GM21515 (cell line): Measurements from ENCODE around the gene ZBTB8OS.
"Not testable (repeated sequence)": the region's sequence is repeated elsewhere in the genome, so short reads cannot be mapped to it uniquely, and the experiment has no call there.

Experiments used
- ATAC-seq: cut with Tn5 transposase; IDR thresholded peaks from one replicate; pipeline ENCODE4 v1.9.1; 2021; ENCODE audit not compliant: unreplicated experiment

ZBTB8OS gene

DNA sequence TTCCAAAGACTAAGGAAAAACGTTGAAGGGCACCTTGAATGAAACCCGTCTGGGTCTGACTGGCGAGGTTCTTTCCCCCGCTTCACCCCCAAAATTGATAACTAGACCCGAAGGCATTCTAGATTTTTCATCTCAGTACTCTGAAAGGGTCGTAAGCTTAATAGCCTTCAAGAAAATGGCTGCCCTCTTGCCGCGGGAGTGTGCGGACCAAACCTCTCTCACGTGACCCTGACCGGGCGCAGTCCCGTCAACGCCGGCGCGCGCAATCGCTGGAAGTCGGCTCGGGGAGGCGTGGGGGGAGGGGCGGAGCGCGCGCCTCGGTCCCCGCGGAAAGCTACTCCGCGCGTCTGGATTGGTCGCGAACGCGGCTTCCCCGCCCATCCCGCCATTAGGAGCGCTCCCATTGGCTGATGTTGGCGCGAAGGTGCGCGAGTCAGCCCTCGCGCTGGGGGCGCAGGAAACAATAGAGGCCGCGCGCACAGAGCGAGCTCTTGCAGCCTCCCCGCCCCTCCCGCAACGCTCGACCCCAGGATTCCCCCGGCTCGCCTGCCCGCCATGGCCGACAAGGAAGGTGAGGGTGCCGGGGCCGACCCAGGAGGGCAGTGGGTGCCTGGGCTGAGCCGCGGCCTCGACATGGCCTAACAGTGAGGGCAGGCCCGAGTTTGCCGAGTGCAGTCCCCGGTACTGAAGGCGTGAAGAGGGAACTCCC, 556 bp upstream of the ZBTB8OS start, which contains the start of gene RBBP4:
Gene RBBP4 (plus strand): TSS at position 457 of the 709 bp plus-strand sequence. CDS start 99 bp downstream, at position 556.
- peak; percentile 76 for ATAC-seq

DNA sequence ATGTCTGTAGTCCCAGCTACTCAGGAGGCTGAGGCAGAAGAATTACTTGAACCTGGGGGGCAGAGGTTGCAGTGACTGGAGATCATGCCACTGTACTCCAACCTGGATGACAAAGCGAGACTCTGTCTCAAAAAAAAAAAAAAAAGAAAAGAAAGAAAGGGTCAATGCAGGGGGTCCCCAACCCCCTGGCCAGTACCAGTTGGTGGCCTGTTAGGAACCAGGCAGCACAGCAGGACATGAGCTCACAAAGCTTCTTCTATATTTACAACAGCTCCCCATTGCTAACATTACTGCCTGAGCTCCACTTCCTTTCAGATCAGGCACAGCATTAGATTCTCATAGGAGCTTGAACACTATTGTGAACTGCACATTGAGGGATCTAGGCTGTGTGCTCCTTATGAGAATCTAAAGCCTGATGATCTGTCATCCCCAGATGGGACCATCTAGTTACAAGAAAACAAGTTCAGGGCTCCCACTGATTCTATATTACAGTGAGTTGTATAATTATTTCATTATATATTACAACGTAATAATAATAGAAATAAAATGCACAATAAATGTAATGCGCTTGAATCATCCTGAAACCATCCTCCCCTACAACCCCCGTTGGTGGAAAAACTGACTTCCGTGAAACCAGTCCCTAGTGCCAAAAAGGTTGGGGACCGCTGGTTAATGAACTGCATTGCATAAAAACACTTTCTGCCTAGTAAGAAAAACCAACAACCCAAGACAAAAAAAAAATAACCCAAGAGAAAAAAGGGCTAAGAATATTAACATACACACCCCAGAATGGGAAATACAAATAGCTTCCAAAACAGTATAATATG, 2.8 kb downstream of the ZBTB8OS start:
- no peak for ATAC-seq

DNA sequence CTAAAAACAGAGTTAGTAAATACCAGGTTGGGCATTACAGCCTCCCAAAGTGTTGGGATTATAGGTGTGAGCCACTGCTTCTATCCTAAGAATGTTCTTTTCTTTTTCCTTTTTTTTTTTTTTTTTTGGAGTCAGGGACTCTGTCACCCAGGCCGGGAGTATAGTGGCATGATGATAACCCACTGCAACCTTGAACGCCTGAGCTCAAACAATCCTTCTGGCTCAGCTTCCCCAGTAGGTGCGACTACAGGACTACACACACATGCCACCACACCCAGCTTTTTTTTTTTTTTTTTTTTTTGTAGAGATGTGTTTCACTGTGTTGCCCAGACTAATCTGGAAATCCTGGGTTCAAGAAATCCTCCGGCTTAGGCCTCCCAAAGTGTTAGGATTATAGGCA, 5.9 kb downstream of the ZBTB8OS start:
- ATAC-seq = no peak

DNA sequence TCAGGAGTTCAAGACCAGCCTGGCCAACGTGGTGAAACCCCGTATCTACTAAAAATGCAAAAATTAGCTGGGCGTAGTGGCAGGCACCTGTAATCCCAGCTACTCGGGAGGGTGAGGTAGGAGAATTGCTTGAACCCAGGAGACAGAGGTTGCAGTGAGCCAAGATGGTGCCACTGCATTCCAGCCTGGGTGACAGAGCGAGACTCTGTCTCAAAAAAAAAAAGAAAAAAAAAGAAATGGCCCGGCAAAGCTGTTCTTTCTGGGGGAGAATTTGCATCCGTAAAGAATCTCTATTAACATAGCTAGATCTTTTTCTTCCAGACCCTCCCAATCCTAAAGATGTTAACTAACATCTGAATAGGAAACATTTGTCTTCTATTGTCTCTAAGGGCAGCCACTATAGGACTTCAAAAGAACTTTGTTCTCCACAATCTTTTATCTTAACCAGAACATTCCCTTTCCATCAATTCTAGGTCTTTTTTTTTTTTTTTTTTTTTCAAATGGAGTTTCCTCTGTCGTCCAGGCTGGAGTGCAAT, 8.0 kb downstream of the ZBTB8OS start:
- ATAC-seq = not testable (repeated sequence)

DNA sequence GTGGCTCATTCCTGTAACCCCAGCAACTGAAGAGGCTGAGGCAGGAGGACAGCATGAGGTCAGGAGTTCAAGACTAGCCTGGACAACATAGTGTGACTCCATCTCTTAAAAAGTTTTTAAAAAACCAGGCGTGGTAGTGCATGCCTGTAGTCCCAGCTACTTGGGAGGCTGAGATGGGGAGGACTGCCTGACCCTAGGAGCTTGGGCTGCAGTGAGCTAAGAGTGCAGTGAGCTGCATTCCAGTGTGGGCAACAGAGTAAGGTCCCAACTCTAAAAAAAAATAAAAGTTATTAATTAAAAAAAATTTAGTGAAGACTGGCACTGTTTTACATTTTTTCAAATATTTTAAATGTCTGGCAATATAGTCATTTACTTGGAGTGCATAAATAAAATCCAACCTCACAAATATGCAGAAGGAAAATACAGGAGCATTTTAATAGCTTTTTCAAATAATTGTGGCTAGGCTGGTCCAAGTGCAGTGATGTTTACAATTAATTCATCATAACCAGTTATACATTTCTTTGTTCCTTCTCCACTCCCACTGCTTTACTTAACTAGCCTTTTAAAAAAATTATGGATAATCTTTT, 10.8 kb downstream of the ZBTB8OS start:
- ATAC-seq = no peak

DNA sequence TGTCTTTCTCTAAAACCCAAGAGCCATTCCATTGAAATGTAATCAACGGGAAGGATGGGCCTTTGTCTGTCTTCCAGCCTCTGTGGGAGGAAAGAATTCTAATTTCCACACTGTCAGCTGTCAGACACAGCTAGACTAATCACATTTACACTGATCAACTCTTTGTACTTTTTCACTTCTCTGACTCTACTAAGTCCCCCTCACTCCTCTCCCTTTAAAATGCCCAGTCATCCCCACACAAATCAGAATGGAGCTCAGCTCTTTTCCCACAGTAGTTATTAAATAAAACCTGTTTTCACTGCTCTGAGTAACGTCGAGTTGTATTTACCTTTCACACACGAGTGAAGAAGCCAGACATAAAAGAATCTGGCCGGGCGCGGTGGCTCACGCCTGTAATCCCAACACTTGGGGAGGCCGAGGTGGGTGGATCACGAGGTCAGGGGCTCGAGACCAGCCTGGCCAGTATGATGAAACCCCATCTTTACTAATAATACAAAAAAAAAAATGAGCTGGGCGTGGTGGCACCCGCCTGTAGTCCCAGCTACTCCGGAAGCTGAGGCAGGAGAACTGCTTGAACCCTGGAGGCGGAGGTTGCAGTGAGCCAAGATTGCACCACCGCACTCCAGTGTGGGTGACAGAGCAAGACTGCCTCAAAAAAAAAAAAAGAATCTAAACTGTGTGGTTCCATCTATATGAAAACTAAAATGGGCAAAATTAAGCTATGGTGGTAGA, 13.3 kb downstream of the ZBTB8OS start:
- no peak for ATAC-seq

DNA sequence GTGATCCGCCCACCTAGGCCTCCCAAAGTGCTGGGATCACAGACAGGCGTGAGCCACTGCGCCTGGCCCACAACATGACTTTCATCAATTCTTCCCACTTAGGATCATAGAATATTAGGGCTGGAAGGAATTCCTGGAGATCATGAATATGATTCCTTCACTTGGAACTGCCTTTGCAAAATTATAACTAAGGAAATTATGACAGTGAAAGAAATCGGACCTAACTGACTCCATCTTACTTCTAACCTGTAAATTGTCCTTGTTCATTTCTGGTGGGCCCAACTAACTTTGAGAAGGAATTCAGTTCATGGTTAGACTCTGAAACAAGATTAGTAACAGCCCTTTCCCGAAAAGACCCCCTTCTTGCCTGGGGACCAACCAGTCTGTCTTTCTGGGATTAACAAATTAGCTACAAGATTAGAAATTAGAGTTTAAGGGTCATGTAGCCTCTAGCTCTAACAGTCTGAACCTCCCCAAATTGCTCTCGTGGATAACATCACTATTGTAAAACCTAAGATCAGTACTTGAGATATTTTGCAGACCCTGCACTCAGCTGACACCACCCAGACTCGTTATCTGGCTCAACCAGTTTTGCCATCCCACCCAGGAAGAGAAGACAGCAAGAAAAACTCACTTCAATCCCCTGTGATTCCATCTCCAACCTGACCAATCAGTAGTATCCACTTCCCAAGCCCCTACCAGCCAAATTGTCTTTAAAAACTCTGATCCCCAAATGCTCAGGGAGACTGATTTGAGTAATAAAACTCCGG, 14.7 kb downstream of the ZBTB8OS start:
- ATAC-seq = no peak

DNA sequence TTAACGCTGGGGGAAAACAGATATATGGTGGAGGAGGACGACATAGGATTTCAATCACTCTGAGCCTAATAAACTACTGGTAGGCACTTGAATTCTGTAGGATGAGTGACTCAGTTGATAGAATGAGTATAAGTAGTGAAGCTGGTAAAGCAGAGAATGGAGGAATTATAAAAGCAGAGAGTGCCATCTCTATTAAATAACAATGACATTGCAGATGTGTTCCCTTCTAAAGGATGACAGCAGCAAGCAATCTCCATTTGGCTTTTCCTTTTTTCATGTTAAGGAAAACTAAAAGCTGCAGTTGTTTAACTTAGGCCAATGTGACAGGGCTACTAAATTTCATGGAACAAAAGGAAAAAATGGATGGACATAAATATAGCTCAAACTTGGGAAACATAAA, 17.5 kb downstream of the ZBTB8OS start:
- ATAC-seq = no peak

DNA sequence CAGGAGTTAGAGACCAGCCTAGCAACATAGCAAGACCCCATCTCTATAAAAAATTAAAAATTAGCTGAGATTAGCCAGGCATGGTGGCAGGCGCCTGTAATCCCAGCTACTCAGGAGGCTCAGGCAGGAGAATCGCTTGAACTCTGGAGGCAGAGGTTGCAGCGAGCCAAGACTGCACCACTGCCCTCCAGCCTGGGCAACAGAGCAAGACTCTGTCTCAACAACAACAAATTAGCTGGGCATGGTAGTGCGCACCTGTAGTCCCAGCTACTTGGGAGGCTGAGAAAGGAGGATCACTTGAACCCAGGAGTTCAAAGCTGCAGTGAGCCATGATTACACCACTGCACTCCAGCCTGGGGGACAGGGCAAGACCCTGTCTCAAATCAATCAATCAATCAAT, 20.2 kb downstream of the ZBTB8OS start:
- ATAC-seq = not testable (repeated sequence)

DNA sequence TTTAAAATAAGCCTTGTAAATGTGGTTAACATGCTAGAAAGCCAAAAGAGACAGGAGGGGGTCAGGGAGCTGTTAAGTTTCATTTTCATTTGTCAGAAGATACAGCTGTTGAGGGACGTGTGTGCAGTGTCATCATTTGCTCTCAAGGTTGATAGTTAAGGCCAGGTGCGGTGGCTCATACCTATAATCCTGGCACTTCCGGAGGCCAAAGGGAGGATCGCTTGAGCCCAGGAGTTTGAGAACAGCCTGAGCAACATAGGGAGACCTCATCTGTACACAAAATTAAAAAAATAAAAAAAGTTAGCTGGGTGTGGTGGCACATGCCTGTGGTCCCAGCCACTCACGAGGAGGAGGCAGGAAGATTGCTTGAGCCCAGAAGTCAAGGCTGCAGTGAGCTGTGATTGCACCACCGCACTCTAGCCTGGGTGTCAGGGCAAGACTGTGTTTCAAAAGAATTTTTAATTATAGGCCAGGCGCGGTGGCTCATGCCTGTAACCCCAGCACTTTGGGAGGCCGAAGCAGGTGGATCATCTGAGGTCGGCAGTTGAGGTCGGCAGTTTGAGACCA, 22.7 kb downstream of the ZBTB8OS start:
- peak; percentile 63 for ATAC-seq

DNA sequence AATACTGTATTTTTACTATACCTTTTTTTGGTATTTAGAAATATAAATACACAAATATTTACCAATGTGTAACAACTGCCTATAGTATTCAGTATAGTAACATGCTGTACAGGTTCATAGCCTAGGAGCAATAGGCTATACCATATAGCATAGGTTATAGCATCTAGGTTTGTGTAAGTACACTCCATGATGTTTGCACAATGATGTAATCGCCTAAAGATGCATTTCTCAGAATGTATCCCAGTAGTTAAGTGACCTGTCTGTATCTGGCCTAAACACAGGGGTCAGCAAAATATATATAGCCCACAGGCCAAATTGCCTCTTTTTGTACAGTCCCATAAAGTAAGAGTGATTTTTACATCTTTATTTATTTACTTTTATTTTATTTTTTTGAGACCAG, 24.2 kb downstream of the ZBTB8OS start:
- no peak for ATAC-seq

DNA sequence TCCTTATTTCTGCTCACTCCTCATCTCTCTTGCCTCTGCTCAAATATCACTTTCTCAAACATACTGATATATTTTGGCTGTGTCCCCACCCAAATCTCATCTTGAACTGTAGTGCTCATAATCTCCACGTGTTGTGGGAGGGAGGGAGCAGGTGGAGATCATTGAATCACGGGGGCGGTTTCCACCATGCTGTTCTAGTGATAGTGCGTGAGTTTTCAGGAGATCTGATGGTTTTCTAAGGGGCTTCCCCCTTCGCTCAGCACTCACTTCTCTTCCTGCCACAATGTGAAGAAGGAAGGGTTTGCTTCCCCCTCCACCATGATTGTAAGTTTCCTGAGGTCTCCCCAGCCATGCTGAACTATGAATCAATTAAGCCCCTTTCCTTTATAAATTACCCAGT, 26.6 kb downstream of the ZBTB8OS start:
- no peak for ATAC-seq

DNA sequence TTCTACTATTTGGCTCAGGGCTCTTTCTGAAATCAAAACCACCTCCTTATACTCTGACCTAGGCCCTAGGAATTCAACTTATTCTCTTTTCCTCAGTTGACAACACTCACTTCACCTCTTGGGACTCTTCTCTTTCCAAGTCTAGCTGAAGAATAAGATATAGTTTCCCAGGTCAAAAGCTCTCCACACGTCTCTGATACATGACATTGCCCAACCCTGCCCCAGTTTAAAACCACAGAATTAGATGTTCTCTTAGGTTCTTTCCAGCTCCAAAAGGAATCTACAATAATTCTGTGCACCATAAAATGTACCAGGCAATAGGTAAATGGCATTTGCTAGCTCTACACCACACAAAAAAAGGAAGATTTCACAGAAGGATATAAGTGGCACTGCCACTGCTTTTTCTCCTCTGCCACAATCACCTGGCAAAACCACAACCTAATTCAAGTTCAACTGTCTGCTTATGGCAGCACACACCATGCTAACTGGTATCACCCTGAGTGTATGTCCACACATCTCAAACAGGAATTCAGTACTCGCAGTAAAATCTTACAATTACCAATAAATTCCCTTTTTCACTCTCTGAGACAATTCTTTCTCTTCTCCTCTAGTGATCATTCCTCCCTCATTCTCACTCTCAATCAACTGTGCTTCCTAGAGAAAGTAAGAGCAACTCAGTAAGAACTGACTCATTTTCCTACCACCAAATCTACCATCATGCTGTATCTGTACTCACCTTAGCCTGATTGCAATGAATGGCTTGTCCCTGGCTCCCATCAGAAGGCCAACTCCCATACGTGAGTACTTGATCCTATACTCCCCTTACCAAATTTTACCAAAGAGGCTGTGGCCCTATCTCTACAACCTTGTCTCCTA, 27.3 kb downstream of the ZBTB8OS start:
- ATAC-seq = no peak

DNA sequence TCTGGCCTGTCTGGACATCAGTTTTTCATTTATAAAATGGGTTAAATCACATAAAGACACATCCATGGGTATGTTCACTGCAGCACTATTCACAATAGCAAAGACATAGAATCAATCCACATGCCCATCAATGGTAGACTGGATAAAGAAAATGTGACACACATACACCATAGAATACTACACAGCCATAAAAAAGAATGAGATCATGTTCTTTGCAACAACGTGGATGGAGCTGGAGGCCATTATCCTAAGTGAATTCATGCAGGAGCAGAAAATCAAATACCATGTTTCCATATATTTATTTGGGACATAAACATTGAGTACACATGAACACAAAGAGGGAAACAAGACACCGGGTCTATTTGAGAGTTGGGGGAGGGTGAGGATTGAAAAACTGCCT, 28.1 kb downstream of the ZBTB8OS start:
- ATAC-seq = no peak

DNA sequence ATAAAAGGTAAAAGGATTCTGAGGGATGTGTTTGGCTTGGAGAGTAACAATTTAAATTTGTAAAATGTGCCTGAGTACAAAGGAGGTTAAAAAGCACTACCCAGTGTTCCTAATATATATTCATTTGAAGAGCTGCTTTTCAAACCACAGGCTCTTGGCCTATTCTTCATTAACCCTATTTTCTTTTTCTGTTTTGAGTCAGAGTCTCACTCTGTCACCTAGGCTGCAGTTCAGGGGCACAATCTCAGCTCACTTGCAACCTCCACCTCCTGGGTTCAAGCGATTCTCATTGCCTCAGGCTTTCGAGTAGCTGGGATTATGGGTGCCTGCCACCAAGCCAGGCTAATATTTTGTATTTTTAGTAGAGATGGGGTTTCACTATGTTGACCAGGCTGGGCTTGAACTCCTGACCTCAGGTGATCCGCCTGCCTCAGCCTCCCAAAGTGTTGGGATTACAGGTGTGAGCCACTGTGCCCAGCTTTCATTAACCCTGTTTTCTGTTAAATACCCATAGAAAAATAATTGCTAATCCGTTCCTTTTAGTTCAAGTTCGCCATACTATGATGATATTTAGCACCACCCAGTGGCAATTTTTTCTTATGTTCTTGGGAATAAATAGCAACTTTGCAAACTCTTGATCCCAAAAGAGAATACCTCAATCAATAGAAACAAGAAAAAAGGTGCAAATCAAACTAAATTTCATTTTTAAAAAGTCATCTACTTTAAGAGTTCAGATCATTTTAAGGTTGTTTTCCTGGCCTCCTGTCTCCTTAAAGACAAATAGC, 30.5 kb downstream of the ZBTB8OS start:
- ATAC-seq = peak; percentile 66

DNA sequence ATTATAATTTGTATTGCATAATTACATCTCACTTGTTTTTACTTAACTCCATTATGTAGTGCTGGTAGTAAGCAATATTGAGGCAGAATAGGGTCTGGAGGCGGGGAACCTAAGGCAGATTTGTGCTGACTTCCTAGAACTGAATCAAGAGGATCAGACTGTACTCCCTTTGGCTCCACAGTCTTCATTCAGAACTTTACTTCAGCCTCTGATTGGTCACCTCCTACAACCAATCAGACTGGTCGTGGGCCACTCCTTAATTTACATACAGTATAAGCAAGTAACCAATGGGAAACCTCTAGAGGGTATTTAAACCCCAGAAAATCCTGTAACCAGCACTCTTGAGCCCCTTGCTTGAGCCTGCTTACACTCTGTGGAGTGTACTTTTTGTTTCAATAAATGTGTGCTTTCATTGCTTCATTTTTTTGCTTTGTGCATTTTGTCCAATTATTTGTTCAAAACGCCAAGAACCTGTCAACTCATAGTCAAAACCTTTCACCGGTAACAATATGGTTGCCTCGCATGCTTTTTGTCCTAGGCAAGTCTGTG, 31.6 kb downstream of the ZBTB8OS start:
- ATAC-seq = no peak

DNA sequence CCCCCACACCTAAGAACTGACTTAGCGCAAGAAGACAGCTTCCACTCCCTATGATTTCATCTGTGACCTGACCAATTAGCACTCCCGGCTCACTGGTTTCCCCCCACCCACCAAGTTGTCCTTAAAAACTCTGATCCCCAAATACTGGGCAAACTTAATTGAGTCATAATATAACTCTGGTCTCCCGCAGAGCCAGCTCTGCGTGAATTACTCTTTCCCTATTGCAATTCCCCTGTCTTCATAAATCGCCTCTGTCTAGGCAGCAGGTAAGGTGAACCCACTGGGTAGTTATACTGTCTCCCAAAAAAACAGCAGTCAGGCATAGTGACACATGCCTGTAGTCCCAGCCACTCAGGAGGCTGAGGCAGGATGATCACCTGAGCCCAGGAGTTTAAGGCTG, 36.9 kb downstream of the ZBTB8OS start:
- no peak for ATAC-seq
